Body of pancreas (tissue), 4 donors: ENCODE data around the gene AOAH. TPM values are rescaled to one million over a fixed set of nuclear protein-coding genes. Genes with fewer than 3 reads are reported as not detected.
A peak's percentile ranks its signal among the peaks of the same experiment; 100 is the strongest.

Source experiments
- ATAC-seq: fragments of 150-250 bp; one replicate; pipeline ENCODE4 v1.9.1; 2016
- DNase-seq, 4 donors: peaks; one replicate each; pipeline ENCODE4 v3.0.0-alpha.2; 2019
- H3K27ac ChIP-seq, 4 donors: fragments of 200-600 bp; sonication (generic); 1 replicate in 3 of 4; 2 replicates in 1 of 4; pipeline versions ENCODE4 v1.5.1 to v1.6.1; 2016 to 2019; ENCODE audit warnings: mild to moderate bottlenecking in 1 of 4, mixed read lengths in 1 of 4, moderate library complexity in 1 of 4
- H3K27me3 ChIP-seq, 2 donors: fragments of 200-600 bp; sonication (generic); one replicate each; pipeline ENCODE4 v1.6.0; 2016; ENCODE audit warnings: mild to moderate bottlenecking in 1 of 2
- H3K36me3 ChIP-seq, 2 donors: fragments of 200-600 bp; sonication (generic); replicated peaks in 1 of 2; 2 replicates each; pipeline ENCODE4 v1.5.1; 2016; ENCODE audit warnings: low read depth in 2 of 2; ENCODE audit not compliant: insufficient read depth in 1 of 2
- H3K4me1 ChIP-seq: fragments of 200-600 bp; sonication (generic); one replicate; pipeline ENCODE4 v1.6.0; 2016
- H3K4me3 ChIP-seq, 2 donors: fragments of 200-600 bp; sonication (generic); 1 replicate in 1 of 2; 2 replicates in 1 of 2; pipeline ENCODE4 v1.5.1; 2016 to 2019
- H3K9me3 ChIP-seq, 3 donors: fragments of 200-600 bp; sonication (generic); 1 replicate in 2 of 3; 2 replicates in 1 of 3; pipeline ENCODE4 v1.5.1; 2016
- CTCF ChIP-seq, 7 experiments: fragments of 450-650 bp in 4 of 7; fragments of 200-600 bp in 3 of 7; sonication (generic) in 3 of 7; IDR thresholded peaks; one replicate each; pipeline ENCODE4 v1.5.1; 2016 to 2019; ENCODE audit warnings: antibody characterized with exemption in 7 of 7
- POLR2A ChIP-seq, 3 donors: fragments of 450-650 bp; IDR thresholded peaks; one replicate each; pipeline ENCODE4 v1.6.1; 2016; ENCODE audit warnings: antibody characterized with exemption in 3 of 3, mild to moderate bottlenecking in 2 of 3
- WGBS, 2 donors: methylation state at CpG; one replicate each; pipeline ENCODE4 v1.1.5; 2017; 5-methylcytosine and 5-hydroxymethylcytosine counted together
- intact Hi-C: fragments of 100-400 bp; cut with DNase I; formaldehyde crosslinking; loops from one replicate; pipeline ENCODE4 v1.15.1; 2023
- total RNA-seq, 2 donors: library from RNA; depleted of rRNA; stranded (reverse); fragments of >200 nt; gene quantifications; one replicate each; pipeline ENCODE4 v1.1.0, GENCODE V29; 2016

Gene AOAH
- total RNA-seq, 2 donors from 2014 or later, result 4.9 to 6.2 TPM

GRCh38 chr7:36475381-36475780 is 248.9 kb downstream of the AOAH start:
- WGBS, 2 donors, result 74 to 87% methylated on average over 3 of the region's 3 CpGs
- DNase-seq (no peak), ATAC-seq (no peak)
- H3K4me1 ChIP-seq, result peaks cover 27% of the 10 kb centered on the region
- intact Hi-C loops, result no loop called here
- H3K4me3 ChIP-seq, result no peak overlapping the region
- H3K27ac ChIP-seq, result no peak overlapping the region
- H3K27me3 ChIP-seq, result no peaks in the 10 kb centered on the region
- no peaks in the 10 kb centered on the region for H3K9me3 ChIP-seq
- no peak for TF ChIP-seq CTCF (IDR thresholded peaks at IDR 0.05)
- TF ChIP-seq POLR2A (IDR thresholded peaks at IDR 0.05), result no peak
- H3K36me3 ChIP-seq, result no peaks in the 10 kb centered on the region

DNA sequence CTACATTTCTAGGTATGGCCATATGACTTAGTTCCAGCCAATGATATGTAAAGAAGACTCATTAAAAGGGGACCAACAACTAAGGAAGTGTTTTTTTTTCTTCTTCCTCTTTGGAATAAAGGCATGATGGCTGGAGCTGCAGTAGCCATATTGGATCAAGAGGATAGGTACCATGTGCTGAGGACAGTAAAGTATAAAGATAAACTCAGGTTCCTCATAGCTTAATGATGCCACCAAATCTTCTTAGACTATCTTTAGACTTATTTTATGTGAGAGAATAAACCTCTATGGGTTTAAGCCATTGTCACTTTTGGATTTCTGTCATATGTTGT is 249.3 kb downstream of the AOAH start:
- Histone ChIP-seq H3K4me3 (no peak overlapping the region), H3K36me3 (no peaks in the 10 kb centered on the region), H3K27ac (no peak overlapping the region), H3K27me3 (no peaks in the 10 kb centered on the region), H3K4me1 (peaks cover 27% of the 10 kb centered on the region), H3K9me3 (no peaks in the 10 kb centered on the region)
- intact Hi-C loops, result no loop called here
- TF ChIP-seq CTCF (IDR thresholded peaks at IDR 0.05), result no peak
- no peak for TF ChIP-seq POLR2A (IDR thresholded peaks at IDR 0.05)
- no peak for ATAC-seq
- no peak for DNase-seq

DNA sequence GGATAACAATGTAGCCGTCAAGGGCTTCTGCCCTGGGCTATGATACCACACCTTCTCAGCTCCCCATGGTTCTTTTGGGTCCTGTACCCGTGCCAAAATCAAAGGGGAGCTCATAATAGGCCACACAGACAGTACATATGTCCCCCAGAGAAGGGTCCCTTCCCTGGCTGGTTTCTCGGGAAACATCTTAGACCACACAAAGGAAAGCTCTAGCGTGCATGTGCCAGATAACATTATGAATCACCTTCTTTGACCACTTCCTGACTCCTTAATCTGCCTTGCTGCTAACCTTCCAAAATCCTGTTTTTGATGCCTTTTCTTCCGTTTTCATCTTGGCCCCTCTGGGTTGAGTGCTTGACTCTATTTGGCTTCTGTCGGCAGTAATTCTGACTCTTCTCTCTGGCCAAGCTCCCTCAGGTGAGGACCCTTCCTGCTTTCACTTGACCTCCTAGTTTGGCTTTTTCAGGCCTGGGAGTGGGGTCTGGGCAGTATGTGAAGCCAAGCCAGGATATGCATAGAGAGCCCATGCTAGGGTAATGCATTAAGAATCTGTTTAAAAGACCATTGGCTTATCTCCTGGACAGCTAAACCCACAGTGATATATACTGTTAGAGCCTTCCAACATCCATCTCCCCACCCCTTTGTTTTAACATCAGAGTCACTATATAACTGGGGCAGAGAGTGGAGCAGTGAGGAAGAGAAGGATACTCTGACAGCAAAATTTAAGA is 249.8 kb downstream of the AOAH start:
- no peaks in the 10 kb centered on the region for H3K27me3 ChIP-seq
- H3K4me1 ChIP-seq, result peaks cover 27% of the 10 kb centered on the region
- 67 to 81% methylated on average over 6 of the region's 6 CpGs for WGBS, 2 donors
- H3K9me3 ChIP-seq, result no peaks in the 10 kb centered on the region
- DNase-seq (no peak), ATAC-seq (no peak)
- no peaks in the 10 kb centered on the region for H3K36me3 ChIP-seq
- intact Hi-C loops, result no loop called here
- no peak overlapping the region for H3K4me3 ChIP-seq
- TF ChIP-seq CTCF (IDR thresholded peaks at IDR 0.05), result no peak
- no peak for TF ChIP-seq POLR2A (IDR thresholded peaks at IDR 0.05)
- no peak overlapping the region for H3K27ac ChIP-seq

- H3K4me1 ChIP-seq, result peaks cover 27% of the 10 kb centered on the region
- intact Hi-C loops, result no loop called here
- H3K27me3 ChIP-seq, result no peaks in the 10 kb centered on the region
- no peak overlapping the region for H3K27ac ChIP-seq
- 67 to 70% methylated on average over 8 to 12 of the region's 12 CpGs for WGBS, 2 donors
- TF ChIP-seq POLR2A (IDR thresholded peaks at IDR 0.05) (no peak), CTCF (IDR thresholded peaks at IDR 0.05) (peak; percentile 11 to 64 (median 51))
- H3K4me3 ChIP-seq, result no peak overlapping the region
- peak; percentile 58 for ATAC-seq
- peak; percentile 57 to 82 (median 65) for DNase-seq
- no peaks in the 10 kb centered on the region for H3K36me3 ChIP-seq
- H3K9me3 ChIP-seq, result no peaks in the 10 kb centered on the region
These were observed 250.6 kb downstream of the AOAH start for GRCh38 chr7:36473454-36474282.
